B cell (primary cell): ENCODE results near the gene AP1M1. TPM values are rescaled to one million over a fixed set of nuclear protein-coding genes. Genes with fewer than 3 reads are reported as not detected.

Experiments
- ATAC-seq: fragments of 200-7000 bp; cut with Tn5 transposase; one replicate; pipeline ENCODE4 v1.10.0; 2021; ENCODE audit warnings: low read depth, mild to moderate bottlenecking, moderate number of reproducible peaks, moderate library complexity
- CTCF ChIA-PET: fragments of 350-600 bp; sonication (Branson Sonifier 250); formaldehyde crosslinking; loops from one replicate; lab custom pipeline; 2021; ENCODE audit warnings: antibody characterized with exemption, inconsistent platforms; lab: Charles Lee
- POLR2A ChIA-PET: fragments of 350-600 bp; sonication (Branson Sonifier 250); formaldehyde crosslinking; loops from one replicate; lab custom pipeline; 2021; ENCODE audit warnings: antibody characterized with exemption; lab: Charles Lee
- DNase-seq: peaks from one replicate; pipeline ENCODE4 v3.0.0; 2013
- H2AFZ ChIP-seq: 2 replicates; pipeline ENCODE4 v1.6.1; 2012; ENCODE audit warnings: mild to moderate bottlenecking, low read depth, low read length; ENCODE audit not compliant: insufficient read depth, poor library complexity, severe bottlenecking
- H3K27ac ChIP-seq, 2 donors: 1 replicate in 1 of 2; 2 replicates in 1 of 2; pipeline ENCODE4 v1.5.1; 2012 to 2013; ENCODE audit warnings: low read length in 2 of 2, mild to moderate bottlenecking in 2 of 2, moderate library complexity in 1 of 2
- H3K27me3 ChIP-seq, 4 experiments: fragments of 200-600 bp in 1 of 4; sonication (generic) in 1 of 4; replicated peaks in 1 of 4; 1 replicate in 2 of 4; 2 replicates in 2 of 4; pipeline versions ENCODE4 v1.6.1 to v1.7.0; 2013 to 2016; ENCODE audit warnings: low read length in 3 of 4, mild to moderate bottlenecking in 2 of 4, mixed read lengths in 1 of 4, moderate library complexity in 1 of 4; ENCODE audit not compliant: insufficient read depth in 4 of 4, control insufficient read depth in 3 of 4; ENCODE audit errors: control extremely low read depth in 1 of 4
- H3K36me3 ChIP-seq, 2 experiments: replicated peaks in 1 of 2; 1 replicate in 1 of 2; 2 replicates in 1 of 2; pipeline versions ENCODE4 v1.6.1 to v1.7.1; 2013; ENCODE audit warnings: low read length in 1 of 2; ENCODE audit not compliant: insufficient read depth in 2 of 2, control insufficient read depth in 1 of 2; ENCODE audit errors: control extremely low read depth in 1 of 2, extremely low read depth in 1 of 2
- H3K4me1 ChIP-seq, 2 donors: fragments of 200-600 bp in 1 of 2; sonication (generic) in 1 of 2; 1 replicate in 1 of 2; 2 replicates in 1 of 2; pipeline versions ENCODE4 v1.5.1 to v1.6.1; 2013 to 2017; ENCODE audit warnings: low read length in 2 of 2; ENCODE audit not compliant: control insufficient read depth in 2 of 2, insufficient read depth in 2 of 2
- H3K4me2 ChIP-seq: replicated peaks from 2 replicates; pipeline ENCODE3; 2012; ENCODE audit warnings: mild to moderate bottlenecking, low read depth, low read length; ENCODE audit not compliant: poor library complexity, severe bottlenecking
- H3K4me3 ChIP-seq, 5 experiments: fragments of 200-600 bp in 1 of 5; sonication (generic) in 1 of 5; 1 replicate in 3 of 5; 2 replicates in 2 of 5; pipeline versions ENCODE4 v1.5.1 to v1.7.0; 2011 to 2016; ENCODE audit warnings: low read length in 4 of 5, mild to moderate bottlenecking in 4 of 5, low read depth in 2 of 5, control low read depth in 1 of 5, moderate library complexity in 1 of 5; ENCODE audit not compliant: insufficient read depth in 1 of 5; ENCODE audit errors: control extremely low read depth in 1 of 5, extremely low read depth in 1 of 5
- H3K79me2 ChIP-seq: fragments of 200-600 bp; sonication (generic); one replicate; pipeline ENCODE4 v1.6.0; 2016; ENCODE audit warnings: low read length; ENCODE audit not compliant: control insufficient read depth, insufficient read depth
- H3K9ac ChIP-seq: fragments of 200-600 bp; sonication (generic); 2 replicates; pipeline ENCODE4 v1.6.1; 2017; ENCODE audit warnings: mild to moderate bottlenecking, low read length, moderate library complexity
- H3K9me3 ChIP-seq, 3 donors: one replicate each; pipeline versions ENCODE4 v1.6.1 to v1.7.1; 2013; ENCODE audit warnings: low read length in 2 of 3; ENCODE audit not compliant: control insufficient read depth in 2 of 3, insufficient read depth in 1 of 3; ENCODE audit errors: control extremely low read depth in 1 of 3
- H4K20me1 ChIP-seq: 2 replicates; pipeline ENCODE4 v1.6.0; 2012; ENCODE audit warnings: mild to moderate bottlenecking, low read length; ENCODE audit not compliant: insufficient read depth, control insufficient read depth, poor library complexity, severe bottlenecking
- H3K27ac Mint-ChIP-seq: one replicate; pipeline ENCODE4 v1.8.0; 2021; ENCODE audit warnings: mixed read lengths
- H3K27me3 Mint-ChIP-seq: one replicate; pipeline ENCODE4 v1.8.0; 2021; ENCODE audit warnings: mixed read lengths
- H3K4me1 Mint-ChIP-seq: one replicate; pipeline ENCODE4 v1.8.0; 2021; ENCODE audit warnings: mixed read lengths
- H3K4me3 Mint-ChIP-seq: one replicate; pipeline ENCODE4 v1.8.0; 2021; ENCODE audit warnings: mixed read lengths
- H3K9me3 Mint-ChIP-seq: one replicate; pipeline ENCODE4 v1.8.0; 2022; ENCODE audit warnings: mixed read lengths; ENCODE audit not compliant: insufficient read depth
- EZH2 ChIP-seq: IDR thresholded peaks from 2 replicates; pipeline ENCODE4 v1.6.1; 2012; ENCODE audit warnings: borderline replicate concordance, low read depth, mild to moderate bottlenecking, moderate library complexity, low read length; ENCODE audit not compliant: insufficient read depth, poor library complexity, severe bottlenecking
- WGBS: methylation state at CpG from one replicate; pipeline ENCODE4 v1.1.5; 2013; ENCODE audit warnings: missing lambda C conversion rate; ENCODE audit not compliant: insufficient coverage; 5-methylcytosine and 5-hydroxymethylcytosine counted together
- intact Hi-C: fragments of 100-400 bp; cut with micrococcal nuclease; formaldehyde crosslinking; loops from one replicate; pipeline ENCODE4 v1.10.0; 2022
- polyA plus RNA-seq: library from polyadenylated mRNA; depleted of rRNA; stranded (reverse); fragments of >200 nt; gene quantifications from 2 replicates; pipeline ENCODE4 v1.2.3, GENCODE V29; 2012
- total RNA-seq, 2 donors: library from RNA; stranded (reverse); fragments of 120-200 nt in 1 of 2; gene quantifications; 1 replicate in 1 of 2; 2 replicates in 1 of 2; pipeline versions ENCODE4 v1.2.3 to v1.2.4, GENCODE V29; 2013 to 2022
- TF ChIP-seq, protein P1 (sequence below): fragments of 200-600 bp; IDR thresholded peaks from one replicate; pipeline ENCODE4 v1.8.0; 2022; ENCODE audit warnings: antibody characterized with exemption, mild to moderate bottlenecking

The AP1M1 gene
- total and polyA plus RNA-seq, 2 donors (not counting 1 experiment from before 2014, with no cell fraction given) = 77.8 to 102 TPM

DNA sequence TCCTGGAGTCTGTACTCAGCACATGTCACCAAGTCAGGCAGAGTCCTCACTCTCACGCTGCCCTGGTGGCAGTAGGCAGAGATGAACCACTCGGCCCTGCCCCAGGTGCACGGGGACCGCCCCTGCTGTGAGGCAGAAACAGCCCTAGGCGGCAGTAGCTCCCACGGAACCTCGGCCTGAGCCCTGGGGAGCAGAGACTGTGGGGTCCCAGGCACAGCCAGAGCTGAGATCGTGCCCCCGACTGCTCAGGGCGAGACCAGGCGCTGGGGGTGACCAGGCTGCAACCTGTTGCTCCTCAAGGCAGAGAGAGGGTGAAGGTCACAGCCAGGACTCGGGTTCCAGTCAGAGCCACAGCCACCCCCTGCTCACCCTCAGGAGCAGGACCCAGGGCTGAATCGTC is 34.9 kb downstream of the AP1M1 start:
- Histone ChIP-seq H3K9me3 (peaks cover 0 to 3% (median 0%) of the 10 kb centered on the region in 3 donors), H3K27me3 (no peaks in the 10 kb centered on the region), H3K36me3 (peaks cover 0 to 72% of the 10 kb centered on the region in 2 experiments), H3K9ac (no peak overlapping the region), H4K20me1 (peaks cover 5% of the 10 kb centered on the region), H3K4me2 (no peak overlapping the region), H3K4me3 (no peak overlapping the region), H2AFZ (no peak overlapping the region), H3K27ac (no peak overlapping the region), H3K79me2 (peaks cover 17% of the 10 kb centered on the region), H3K4me1 (peaks cover 0 to 2% of the 10 kb centered on the region in 2 donors)
- Mint-ChIP-seq H3K27me3 (no peaks in the 10 kb centered on the region), H3K9me3 (no peaks in the 10 kb centered on the region), H3K27ac (no peak overlapping the region), H3K4me1 (peaks cover 7% of the 10 kb centered on the region), H3K4me3 (no peak overlapping the region)
- CTCF ChIA-PET = interaction anchor here (0.5 kb wide), 1 partner anchor 475 kb away, joined by 4 read pairs; no protein-coding TSS in a partner anchor
- ATAC-seq (no peak), DNase-seq (no peak)
- POLR2A ChIA-PET = no interaction called here
- WGBS = 97% methylated on average over 13 of the region's 13 CpGs
- intact Hi-C loops = no loop called here
- TF ChIP-seq, protein P1, sequence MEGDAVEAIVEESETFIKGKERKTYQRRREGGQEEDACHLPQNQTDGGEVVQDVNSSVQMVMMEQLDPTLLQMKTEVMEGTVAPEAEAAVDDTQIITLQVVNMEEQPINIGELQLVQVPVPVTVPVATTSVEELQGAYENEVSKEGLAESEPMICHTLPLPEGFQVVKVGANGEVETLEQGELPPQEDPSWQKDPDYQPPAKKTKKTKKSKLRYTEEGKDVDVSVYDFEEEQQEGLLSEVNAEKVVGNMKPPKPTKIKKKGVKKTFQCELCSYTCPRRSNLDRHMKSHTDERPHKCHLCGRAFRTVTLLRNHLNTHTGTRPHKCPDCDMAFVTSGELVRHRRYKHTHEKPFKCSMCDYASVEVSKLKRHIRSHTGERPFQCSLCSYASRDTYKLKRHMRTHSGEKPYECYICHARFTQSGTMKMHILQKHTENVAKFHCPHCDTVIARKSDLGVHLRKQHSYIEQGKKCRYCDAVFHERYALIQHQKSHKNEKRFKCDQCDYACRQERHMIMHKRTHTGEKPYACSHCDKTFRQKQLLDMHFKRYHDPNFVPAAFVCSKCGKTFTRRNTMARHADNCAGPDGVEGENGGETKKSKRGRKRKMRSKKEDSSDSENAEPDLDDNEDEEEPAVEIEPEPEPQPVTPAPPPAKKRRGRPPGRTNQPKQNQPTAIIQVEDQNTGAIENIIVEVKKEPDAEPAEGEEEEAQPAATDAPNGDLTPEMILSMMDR = no peak
- no peak for TF ChIP-seq EZH2

DNA sequence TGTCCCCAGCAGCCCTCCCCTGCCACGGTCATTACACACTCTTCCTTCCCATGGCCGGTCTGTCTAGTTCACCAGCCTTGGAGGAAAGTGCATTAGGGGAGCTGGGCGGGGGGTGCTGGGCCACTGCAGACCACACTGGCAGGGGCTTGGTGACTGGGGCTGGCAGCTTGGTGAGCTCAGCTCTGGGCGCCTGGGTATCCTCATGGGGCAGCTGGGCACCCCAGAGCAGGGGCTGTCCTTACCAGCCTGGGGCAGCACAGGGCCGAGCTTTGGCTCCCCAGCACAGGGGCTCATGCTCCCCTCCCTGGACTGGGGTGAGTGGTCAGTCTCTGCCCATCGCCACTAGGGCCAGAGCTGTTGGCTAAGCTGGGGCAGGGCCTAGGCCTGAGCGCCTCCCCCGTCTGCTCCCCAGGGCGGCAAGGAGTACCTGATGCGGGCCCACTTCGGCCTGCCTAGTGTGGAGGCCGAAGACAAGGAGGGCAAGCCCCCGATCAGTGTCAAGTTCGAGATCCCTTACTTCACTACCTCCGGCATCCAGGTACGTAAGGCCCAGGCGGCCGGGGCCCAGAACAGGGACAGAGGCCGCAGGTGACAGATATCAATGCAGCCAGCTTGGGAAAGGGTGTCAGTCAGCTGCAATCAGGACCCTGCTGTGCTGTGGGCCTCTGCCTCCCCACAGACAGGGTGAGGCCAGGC is 35.5 kb downstream of the AP1M1 start:
- Histone ChIP-seq H3K4me1 (peaks cover 6 to 8% of the 10 kb centered on the region in 2 donors), H3K36me3 (peaks cover 0 to 66% of the 10 kb centered on the region in 2 experiments), H3K27ac (no peak overlapping the region), H3K9me3 (peaks cover 0 to 3% (median 0%) of the 10 kb centered on the region in 3 donors), H2AFZ (no peak overlapping the region), H3K27me3 (no peaks in the 10 kb centered on the region), H3K4me3 (no peak overlapping the region), H3K9ac (no peak overlapping the region), H3K79me2 (peaks cover 11% of the 10 kb centered on the region), H4K20me1 (peaks cover under 1% of the 10 kb centered on the region), H3K4me2 (no peak overlapping the region)
- Mint-ChIP-seq H3K4me1 (peaks cover 12% of the 10 kb centered on the region), H3K27ac (no peak overlapping the region), H3K27me3 (no peaks in the 10 kb centered on the region), H3K9me3 (no peaks in the 10 kb centered on the region), H3K4me3 (no peak overlapping the region)
- WGBS = 98% methylated on average over 17 of the region's 19 CpGs
- ChIA-PET POLR2A (no interaction called here), CTCF (interaction anchor here (0.5 kb wide), 1 partner anchor 474 kb away, joined by 4 read pairs; no protein-coding TSS in a partner anchor)
- ATAC-seq = no peak
- no peak for DNase-seq
- intact Hi-C loops = no loop called here
- TF ChIP-seq, protein P1 = no peak
- no peak for TF ChIP-seq EZH2
